GM23248 (cell line): Measurements from ENCODE around the gene PCSK5.
"Not testable (repeated sequence)": the region's sequence is repeated elsewhere in the genome, so short reads cannot be mapped to it uniquely, and the experiment has no call there.

ENCODE experiments used
- EZH2 ChIP-seq: fragments of 200-600 bp; sonication (generic); IDR thresholded peaks from 2 replicates; pipeline ENCODE4 v1.6.1; 2018; ENCODE audit warnings: antibody characterized with exemption, mild to moderate bottlenecking; ENCODE audit not compliant: insufficient read depth, poor library complexity, severe bottlenecking
- EZH2phosphoT487 ChIP-seq: fragments of 200-600 bp; sonication (generic); IDR thresholded peaks from 2 replicates; pipeline ENCODE4 v1.6.1; 2018; ENCODE audit warnings: antibody characterized with exemption, moderate library complexity, mild to moderate bottlenecking, low read depth; ENCODE audit not compliant: insufficient read depth

DNA sequence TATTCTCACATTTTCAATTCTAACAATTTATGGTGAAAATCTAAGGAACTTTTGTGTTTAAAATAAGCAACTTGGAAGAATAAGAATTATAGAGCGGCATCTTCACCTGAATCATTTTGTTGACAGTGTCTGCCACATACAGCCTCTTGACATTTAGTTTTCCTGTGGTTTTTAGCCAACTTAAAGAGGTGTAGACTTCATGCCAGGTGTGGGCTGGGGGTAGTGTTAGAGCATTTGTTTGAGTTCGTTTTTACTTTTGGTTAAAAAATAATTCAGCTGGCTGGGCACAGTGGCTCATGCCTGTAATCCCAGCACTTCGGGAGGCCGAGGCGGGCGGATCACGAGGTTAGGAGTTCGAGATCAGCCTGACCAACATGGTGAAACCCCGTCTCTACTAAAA, 72.8 kb downstream of the PCSK5 start:
- TF ChIP-seq EZH2phosphoT487, EZH2: not testable (repeated sequence)
